GM18868 (cell line): Measurements from ENCODE around the gene SRGAP3.

Source experiments
- ATAC-seq: cut with Tn5 transposase; IDR thresholded peaks from one replicate; pipeline ENCODE4 v1.9.1; 2021; ENCODE audit warnings: mild to moderate bottlenecking, moderate library complexity; ENCODE audit not compliant: unreplicated experiment

SRGAP3 gene

GRCh38 chr3:9204253-9204992 is 45.0 kb downstream of the SRGAP3 start:
- no peak for ATAC-seq

GRCh38 chr3:9203317-9203716 is 46.1 kb downstream of the SRGAP3 start:
- ATAC-seq: no peak

GRCh38 chr3:9202546-9202945 is 46.9 kb downstream of the SRGAP3 start:
- ATAC-seq: no peak

GRCh38 chr3:9201955-9202354 is 47.5 kb downstream of the SRGAP3 start:
- no peak for ATAC-seq

- no peak for ATAC-seq
These were observed 48.2 kb downstream of the SRGAP3 start for GRCh38 chr3:9201266-9201665.

- ATAC-seq: no peak
These were observed 49.7 kb downstream of the SRGAP3 start for GRCh38 chr3:9199775-9200174.

GRCh38 chr3:9198899-9199335 is 50.5 kb downstream of the SRGAP3 start:
- ATAC-seq: no peak

- ATAC-seq: no peak
These were observed 51.2 kb downstream of the SRGAP3 start for GRCh38 chr3:9198261-9198660.

- ATAC-seq: no peak
These were observed 53.4 kb downstream of the SRGAP3 start for GRCh38 chr3:9196020-9196419.

- ATAC-seq: no peak
These were observed 54.1 kb downstream of the SRGAP3 start for GRCh38 chr3:9195390-9195789.

- no peak for ATAC-seq
These were observed 54.8 kb downstream of the SRGAP3 start for GRCh38 chr3:9194509-9195184.

GRCh38 chr3:9193633-9194195 is 55.7 kb downstream of the SRGAP3 start:
- no peak for ATAC-seq

GRCh38 chr3:9193211-9193610 is 56.2 kb downstream of the SRGAP3 start:
- ATAC-seq: no peak

GRCh38 chr3:9192248-9193025 is 57.0 kb downstream of the SRGAP3 start:
- ATAC-seq: no peak

- no peak for ATAC-seq
These were observed 59.2 kb downstream of the SRGAP3 start for GRCh38 chr3:9190276-9190675.

GRCh38 chr3:9188583-9188982 is 60.9 kb downstream of the SRGAP3 start:
- ATAC-seq: no peak

- no peak for ATAC-seq
These were observed 63.7 kb downstream of the SRGAP3 start for GRCh38 chr3:9185701-9186100.

GRCh38 chr3:9185046-9185445 is 64.4 kb downstream of the SRGAP3 start:
- ATAC-seq: no peak

GRCh38 chr3:9184461-9184835 is 65.0 kb downstream of the SRGAP3 start:
- ATAC-seq: no peak

- ATAC-seq: no peak
These were observed 65.5 kb downstream of the SRGAP3 start for GRCh38 chr3:9183811-9184460.

GRCh38 chr3:9183011-9183410 is 66.4 kb downstream of the SRGAP3 start:
- no peak for ATAC-seq
